Measurements from ENCODE around the gene RHCG. TPM values are rescaled to one million over a fixed set of nuclear protein-coding genes. Genes with fewer than 3 reads are reported as not detected.

RHCG gene
- total and polyA plus RNA-seq, 2 of the 13 experiments (the other 11 are each of a cell fraction or from before 2014, with no cell fraction given) = not detected

DNA sequence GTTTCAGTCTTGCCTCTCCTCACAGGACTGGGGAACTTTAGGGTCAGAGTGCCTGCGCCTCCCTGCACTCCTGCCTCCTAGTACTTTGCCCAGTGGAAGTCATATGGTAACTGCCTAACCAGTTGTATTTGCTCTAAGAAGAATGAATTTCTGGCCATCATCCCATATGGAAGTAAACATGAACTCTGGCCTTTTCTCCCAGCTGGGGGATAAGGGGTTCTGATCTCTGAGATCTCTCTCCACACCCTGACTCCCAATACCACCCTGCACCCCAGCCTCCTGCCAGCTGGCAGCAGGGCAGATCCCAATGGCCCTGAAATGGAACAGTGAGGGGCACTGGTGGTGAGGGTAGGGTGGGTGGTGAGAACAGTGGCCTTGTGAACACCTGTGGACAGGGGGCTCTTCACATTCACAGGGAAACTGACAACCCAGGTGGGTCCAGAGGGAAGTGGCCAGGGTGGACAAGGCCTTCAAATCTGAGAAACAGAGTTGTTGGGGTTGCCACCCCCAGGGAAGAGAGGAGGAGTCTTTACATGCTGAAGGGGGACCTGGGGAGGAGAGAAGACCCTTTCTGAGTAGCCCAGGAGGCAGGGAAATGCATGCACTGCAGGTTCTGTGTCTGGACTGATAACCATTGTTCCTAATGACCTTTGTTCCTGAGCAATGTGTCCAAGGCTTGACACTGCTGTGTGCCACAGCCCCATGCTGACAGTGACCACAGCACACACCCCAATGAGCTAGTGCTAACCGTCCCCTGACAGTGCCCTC lies 36.9 kb downstream of the RHCG start (continued):
- TF ChIP-seq, protein P1, sequence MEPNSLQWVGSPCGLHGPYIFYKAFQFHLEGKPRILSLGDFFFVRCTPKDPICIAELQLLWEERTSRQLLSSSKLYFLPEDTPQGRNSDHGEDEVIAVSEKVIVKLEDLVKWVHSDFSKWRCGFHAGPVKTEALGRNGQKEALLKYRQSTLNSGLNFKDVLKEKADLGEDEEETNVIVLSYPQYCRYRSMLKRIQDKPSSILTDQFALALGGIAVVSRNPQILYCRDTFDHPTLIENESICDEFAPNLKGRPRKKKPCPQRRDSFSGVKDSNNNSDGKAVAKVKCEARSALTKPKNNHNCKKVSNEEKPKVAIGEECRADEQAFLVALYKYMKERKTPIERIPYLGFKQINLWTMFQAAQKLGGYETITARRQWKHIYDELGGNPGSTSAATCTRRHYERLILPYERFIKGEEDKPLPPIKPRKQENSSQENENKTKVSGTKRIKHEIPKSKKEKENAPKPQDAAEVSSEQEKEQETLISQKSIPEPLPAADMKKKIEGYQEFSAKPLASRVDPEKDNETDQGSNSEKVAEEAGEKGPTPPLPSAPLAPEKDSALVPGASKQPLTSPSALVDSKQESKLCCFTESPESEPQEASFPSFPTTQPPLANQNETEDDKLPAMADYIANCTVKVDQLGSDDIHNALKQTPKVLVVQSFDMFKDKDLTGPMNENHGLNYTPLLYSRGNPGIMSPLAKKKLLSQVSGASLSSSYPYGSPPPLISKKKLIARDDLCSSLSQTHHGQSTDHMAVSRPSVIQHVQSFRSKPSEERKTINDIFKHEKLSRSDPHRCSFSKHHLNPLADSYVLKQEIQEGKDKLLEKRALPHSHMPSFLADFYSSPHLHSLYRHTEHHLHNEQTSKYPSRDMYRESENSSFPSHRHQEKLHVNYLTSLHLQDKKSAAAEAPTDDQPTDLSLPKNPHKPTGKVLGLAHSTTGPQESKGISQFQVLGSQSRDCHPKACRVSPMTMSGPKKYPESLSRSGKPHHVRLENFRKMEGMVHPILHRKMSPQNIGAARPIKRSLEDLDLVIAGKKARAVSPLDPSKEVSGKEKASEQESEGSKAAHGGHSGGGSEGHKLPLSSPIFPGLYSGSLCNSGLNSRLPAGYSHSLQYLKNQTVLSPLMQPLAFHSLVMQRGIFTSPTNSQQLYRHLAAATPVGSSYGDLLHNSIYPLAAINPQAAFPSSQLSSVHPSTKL (CRISPR knock-in tag; IDR thresholded peaks at IDR 0.05) = peak; percentile 53; the same call in 1 of the 2 replicates
- no peak for TF ChIP-seq GLI4 (CRISPR knock-in tag; IDR thresholded peaks at IDR 0.05; ENCODE audit: borderline replicate concordance)
- TF ChIP-seq MEIS1 (CRISPR knock-in tag; IDR thresholded peaks at IDR 0.05; ENCODE audit: borderline replicate concordance) = no peak
- peak; percentile 22; the same call in 1 of the 2 replicates for TF ChIP-seq THAP11 (CRISPR knock-in tag; IDR thresholded peaks at IDR 0.05)
- TF ChIP-seq ZNF543 (CRISPR knock-in tag; IDR thresholded peaks at IDR 0.05) = no peak
- no peak for TF ChIP-seq ZNF790 (CRISPR knock-in tag; IDR thresholded peaks at IDR 0.05; ENCODE audit: borderline replicate concordance)
- TF ChIP-seq, protein P2, sequence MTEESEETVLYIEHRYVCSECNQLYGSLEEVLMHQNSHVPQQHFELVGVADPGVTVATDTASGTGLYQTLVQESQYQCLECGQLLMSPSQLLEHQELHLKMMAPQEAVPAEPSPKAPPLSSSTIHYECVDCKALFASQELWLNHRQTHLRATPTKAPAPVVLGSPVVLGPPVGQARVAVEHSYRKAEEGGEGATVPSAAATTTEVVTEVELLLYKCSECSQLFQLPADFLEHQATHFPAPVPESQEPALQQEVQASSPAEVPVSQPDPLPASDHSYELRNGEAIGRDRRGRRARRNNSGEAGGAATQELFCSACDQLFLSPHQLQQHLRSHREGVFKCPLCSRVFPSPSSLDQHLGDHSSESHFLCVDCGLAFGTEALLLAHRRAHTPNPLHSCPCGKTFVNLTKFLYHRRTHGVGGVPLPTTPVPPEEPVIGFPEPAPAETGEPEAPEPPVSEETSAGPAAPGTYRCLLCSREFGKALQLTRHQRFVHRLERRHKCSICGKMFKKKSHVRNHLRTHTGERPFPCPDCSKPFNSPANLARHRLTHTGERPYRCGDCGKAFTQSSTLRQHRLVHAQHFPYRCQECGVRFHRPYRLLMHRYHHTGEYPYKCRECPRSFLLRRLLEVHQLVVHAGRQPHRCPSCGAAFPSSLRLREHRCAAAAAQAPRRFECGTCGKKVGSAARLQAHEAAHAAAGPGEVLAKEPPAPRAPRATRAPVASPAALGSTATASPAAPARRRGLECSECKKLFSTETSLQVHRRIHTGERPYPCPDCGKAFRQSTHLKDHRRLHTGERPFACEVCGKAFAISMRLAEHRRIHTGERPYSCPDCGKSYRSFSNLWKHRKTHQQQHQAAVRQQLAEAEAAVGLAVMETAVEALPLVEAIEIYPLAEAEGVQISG (CRISPR knock-in tag; IDR thresholded peaks at IDR 0.05) = peak; percentile 31; the same call in 1 of the 2 replicates
- no peak for TF ChIP-seq ZSCAN22 (CRISPR knock-in tag; IDR thresholded peaks at IDR 0.05)
- TF ChIP-seq PHF8 (CRISPR knock-in tag; IDR thresholded peaks at IDR 0.05) = no peak
- TF ChIP-seq ZNF446 (CRISPR knock-in tag; IDR thresholded peaks at IDR 0.05) = no peak
- TF ChIP-seq, protein P3, sequence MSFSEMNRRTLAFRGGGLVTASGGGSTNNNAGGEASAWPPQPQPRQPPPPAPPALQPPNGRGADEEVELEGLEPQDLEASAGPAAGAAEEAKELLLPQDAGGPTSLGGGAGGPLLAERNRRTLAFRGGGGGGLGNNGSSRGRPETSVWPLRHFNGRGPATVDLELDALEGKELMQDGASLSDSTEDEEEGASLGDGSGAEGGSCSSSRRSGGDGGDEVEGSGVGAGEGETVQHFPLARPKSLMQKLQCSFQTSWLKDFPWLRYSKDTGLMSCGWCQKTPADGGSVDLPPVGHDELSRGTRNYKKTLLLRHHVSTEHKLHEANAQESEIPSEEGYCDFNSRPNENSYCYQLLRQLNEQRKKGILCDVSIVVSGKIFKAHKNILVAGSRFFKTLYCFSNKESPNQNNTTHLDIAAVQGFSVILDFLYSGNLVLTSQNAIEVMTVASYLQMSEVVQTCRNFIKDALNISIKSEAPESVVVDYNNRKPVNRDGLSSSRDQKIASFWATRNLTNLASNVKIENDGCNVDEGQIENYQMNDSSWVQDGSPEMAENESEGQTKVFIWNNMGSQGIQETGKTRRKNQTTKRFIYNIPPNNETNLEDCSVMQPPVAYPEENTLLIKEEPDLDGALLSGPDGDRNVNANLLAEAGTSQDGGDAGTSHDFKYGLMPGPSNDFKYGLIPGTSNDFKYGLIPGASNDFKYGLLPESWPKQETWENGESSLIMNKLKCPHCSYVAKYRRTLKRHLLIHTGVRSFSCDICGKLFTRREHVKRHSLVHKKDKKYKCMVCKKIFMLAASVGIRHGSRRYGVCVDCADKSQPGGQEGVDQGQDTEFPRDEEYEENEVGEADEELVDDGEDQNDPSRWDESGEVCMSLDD (CRISPR knock-in tag; IDR thresholded peaks at IDR 0.05; ENCODE audit: borderline replicate concordance) = peak; percentile 97
- TF ChIP-seq PHF5A (CRISPR knock-in tag; IDR thresholded peaks at IDR 0.05; ENCODE audit: low read depth, unreplicated experiment) = no peak
- peak; percentile 66 to 82 for TF ChIP-seq NR2F1 (CRISPR knock-in tag; IDR thresholded peaks at IDR 0.05)
- TF ChIP-seq, protein P4, sequence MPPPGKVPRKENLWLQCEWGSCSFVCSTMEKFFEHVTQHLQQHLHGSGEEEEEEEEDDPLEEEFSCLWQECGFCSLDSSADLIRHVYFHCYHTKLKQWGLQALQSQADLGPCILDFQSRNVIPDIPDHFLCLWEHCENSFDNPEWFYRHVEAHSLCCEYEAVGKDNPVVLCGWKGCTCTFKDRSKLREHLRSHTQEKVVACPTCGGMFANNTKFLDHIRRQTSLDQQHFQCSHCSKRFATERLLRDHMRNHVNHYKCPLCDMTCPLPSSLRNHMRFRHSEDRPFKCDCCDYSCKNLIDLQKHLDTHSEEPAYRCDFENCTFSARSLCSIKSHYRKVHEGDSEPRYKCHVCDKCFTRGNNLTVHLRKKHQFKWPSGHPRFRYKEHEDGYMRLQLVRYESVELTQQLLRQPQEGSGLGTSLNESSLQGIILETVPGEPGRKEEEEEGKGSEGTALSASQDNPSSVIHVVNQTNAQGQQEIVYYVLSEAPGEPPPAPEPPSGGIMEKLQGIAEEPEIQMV (CRISPR knock-in tag; IDR thresholded peaks at IDR 0.05; ENCODE audit: low read depth) = 0 out of 2 replicates have a peak, but pooled peaks have one; percentile 52
- no peak for TF ChIP-seq ZNF367 (CRISPR knock-in tag; IDR thresholded peaks at IDR 0.05; ENCODE audit: borderline replicate concordance)
- peak; percentile 63; the same call in 1 of the 2 replicates for TF ChIP-seq PHF21A (CRISPR knock-in tag; IDR thresholded peaks at IDR 0.05)
- TF ChIP-seq ZNF343 (CRISPR knock-in tag; IDR thresholded peaks at IDR 0.05) = no peak
- TF ChIP-seq NAIF1 (CRISPR knock-in tag; IDR thresholded peaks at IDR 0.05; ENCODE audit: borderline replicate concordance) = no peak
